Astrocyte of the hippocampus (primary cell): Measurements from ENCODE around the gene SATB1.
A peak's percentile ranks its signal among the peaks of the same experiment; 100 is the strongest.

Experiments used
- DNase-seq: peaks from one replicate; pipeline ENCODE4 v3.0.0; 2011; ENCODE audit warnings: low read depth, low spot score

Gene SATB1

GRCh38 chr3:18431266-18431665 is 6.1 kb upstream of the SATB1 start:
- DNase-seq: no peak

GRCh38 chr3:18428991-18429745 is 4.0 kb upstream of the SATB1 start:
- DNase-seq: no peak

GRCh38 chr3:18428036-18428435 is 2.9 kb upstream of the SATB1 start:
- no peak for DNase-seq

DNA sequence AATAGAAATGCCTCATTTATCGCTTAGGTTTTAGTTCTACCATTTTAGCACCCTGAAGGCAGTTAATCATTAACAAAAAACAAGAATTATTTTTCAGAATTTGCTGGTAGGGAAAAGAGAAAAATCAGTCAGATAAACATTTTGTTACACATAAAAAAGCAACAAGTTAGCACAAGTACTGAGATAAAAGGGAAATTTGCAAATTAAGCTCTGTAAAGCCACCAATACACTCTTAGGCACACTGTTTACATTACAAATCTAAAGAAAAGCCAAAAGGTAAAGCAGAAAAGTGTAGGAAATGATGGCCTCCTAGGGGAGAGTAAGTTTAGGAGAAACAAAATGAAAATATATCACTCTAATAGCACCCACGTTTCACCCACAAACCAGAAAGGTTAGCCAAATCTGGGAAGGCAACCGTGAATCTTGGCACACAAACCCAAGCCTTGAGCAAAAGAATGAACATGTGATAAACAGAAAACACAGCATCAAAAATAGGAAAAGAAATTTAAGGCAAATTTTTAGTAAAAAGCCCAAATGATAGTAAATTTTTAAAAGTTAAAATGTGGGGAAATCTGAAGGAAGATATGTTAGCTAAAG is 1.6 kb upstream of the SATB1 start:
- no peak for DNase-seq

GRCh38 chr3:18425641-18426257 is 610 bp upstream of the SATB1 start:
- DNase-seq: peak; percentile 39

DNA sequence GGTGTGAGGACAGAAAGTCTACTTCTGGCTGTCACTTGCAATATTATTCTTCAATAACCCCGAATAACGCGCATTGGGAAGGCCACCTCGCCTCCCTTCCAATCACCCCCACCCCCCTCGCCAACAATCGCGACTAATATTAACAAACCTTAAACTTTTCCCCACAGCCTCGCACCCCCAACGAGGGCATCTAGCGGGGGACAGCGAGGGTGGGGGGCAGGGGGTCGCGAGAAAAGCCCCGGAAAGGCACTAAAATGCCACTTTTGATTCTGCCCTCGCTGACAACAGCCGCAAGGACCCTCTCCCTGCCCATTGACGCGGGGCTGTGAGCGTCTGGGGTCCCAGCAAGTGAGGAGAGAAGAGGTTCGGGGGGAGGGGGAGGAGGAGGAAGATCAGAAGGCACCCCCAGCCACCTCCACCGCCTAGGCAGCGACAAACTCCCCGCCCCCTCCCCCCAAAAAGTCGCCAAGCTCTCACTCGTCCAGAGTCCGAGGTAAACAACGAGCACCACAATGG is 868 bp downstream of the SATB1 start:
- DNase-seq: no peak

GRCh38 chr3:18423401-18424212 is 1.5 kb downstream of the SATB1 start:
- DNase-seq: peak; percentile 71

GRCh38 chr3:18422972-18423371 is 2.2 kb downstream of the SATB1 start:
- DNase-seq: peak; percentile 15

DNA sequence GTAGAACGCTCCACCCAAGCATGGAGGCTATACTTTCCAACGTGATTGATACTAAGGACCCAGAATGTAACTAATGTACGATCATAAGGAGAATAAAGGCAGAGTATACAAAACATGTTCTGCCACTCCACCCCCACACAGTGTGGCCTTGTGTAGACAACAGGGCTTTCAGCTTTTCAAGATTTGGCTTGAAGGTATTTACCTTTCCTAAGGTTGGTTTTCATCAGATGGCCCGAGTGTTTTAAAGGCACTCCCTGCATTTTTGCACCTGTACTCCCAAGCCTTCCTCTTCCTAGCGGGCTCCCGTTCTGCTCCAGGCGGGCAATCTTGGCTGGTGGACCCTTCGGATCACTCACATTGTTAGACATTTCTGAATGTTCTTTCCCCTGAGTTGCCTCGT is 4.6 kb downstream of the SATB1 start:
- no peak for DNase-seq

DNA sequence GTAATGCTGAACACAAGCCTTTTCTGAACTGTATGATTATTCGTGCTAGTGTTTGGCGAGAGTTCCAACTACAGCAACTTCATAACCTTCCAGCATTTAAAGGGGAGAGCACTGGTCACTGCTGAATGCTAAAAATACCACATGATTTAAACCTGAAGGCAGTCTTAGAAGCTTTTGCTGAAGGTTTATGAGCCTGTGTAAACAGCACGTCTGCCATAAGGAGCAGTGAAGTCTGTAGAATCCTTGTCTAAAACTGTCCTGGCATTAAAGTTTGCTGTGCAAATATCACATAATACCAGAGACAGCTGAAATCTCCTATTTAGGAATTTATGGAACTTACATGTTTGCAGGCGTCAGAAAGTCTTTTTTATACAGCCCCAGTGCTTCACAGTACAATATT is 5.9 kb downstream of the SATB1 start:
- DNase-seq: no peak

- DNase-seq: no peak
Measured at GRCh38 chr3:18417904-18418572, 7.1 kb downstream of the SATB1 start.

GRCh38 chr3:18416332-18416731 is 8.8 kb downstream of the SATB1 start:
- no peak for DNase-seq

GRCh38 chr3:18415839-18416238 is 9.3 kb downstream of the SATB1 start:
- DNase-seq: no peak

DNA sequence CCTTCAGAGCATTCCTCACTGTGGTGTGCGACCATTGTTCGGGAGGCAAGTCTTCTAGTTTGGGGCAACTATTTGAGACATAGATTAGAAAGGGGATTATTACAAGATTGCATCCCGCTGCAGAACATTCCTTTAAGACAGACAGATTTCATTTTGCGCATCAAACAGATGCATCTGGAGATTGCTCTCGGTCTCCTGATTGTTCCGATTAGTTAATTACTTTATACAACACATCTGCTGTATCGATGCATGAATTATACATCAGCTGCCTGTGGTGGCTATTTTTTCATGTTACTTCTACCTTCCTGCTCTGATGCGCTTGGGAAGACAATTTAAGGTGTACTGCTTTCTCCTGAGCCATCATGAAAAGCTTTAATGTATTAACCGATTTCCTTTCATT is 10.0 kb downstream of the SATB1 start:
- DNase-seq: no peak

- DNase-seq: no peak
Measured at GRCh38 chr3:18412684-18413083, 12.5 kb downstream of the SATB1 start.

DNA sequence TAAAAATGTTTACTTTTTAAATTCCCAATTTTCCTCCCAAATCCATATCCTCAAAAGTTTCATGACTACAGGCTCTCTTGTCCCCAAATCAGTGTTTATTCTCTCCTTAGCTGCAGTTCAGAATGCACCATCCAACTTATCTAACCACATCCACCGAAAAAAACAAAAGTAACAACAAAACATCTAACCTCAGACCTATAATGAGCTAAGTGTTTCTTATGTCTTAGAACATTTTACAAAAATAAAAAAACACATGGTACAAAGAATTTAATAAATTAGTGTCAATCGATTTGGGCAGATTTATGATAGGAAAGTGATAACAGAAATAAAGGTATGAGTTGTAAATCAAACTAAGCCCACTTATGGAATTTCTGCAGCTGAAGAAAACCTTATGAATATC is 13.6 kb downstream of the SATB1 start:
- no peak for DNase-seq

DNA sequence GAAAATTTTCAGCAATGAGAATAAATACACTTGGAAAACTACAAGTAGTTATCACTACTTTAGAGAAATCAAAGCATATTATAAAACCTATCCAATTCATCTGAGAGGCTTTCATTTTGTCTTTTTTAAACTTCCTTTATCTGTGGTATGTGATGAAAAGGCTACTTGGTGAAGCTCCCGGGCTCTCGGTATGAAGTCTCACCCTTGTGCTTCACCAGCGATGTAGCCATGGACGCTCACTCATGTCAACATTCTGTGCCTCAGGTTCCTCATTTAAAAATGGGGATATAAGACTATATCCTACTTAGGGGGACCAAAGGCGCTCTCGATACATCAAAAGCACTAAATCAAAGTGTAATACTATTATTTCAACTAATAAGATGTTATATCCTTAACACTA is 14.9 kb downstream of the SATB1 start:
- no peak for DNase-seq

DNA sequence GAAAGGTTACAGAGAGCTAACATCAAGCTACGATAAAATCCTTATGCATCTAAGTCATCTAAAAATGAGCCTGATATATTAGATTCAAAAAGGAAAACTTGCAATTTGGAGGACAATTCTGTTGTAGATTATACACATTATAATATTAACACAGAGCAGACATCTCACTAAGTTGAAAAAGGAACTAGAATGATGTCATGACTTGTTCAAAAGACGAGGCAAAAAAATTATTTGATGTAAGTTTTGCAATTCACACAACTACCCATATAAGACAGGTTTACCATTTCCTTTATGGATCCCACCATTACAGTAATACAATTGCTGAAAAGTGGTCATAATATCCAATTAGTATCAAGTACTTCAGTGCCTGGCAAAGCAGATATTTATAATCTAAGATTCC is 15.9 kb downstream of the SATB1 start:
- DNase-seq: no peak

- no peak for DNase-seq
Measured at GRCh38 chr3:18405141-18405540, 20.0 kb downstream of the SATB1 start.

DNA sequence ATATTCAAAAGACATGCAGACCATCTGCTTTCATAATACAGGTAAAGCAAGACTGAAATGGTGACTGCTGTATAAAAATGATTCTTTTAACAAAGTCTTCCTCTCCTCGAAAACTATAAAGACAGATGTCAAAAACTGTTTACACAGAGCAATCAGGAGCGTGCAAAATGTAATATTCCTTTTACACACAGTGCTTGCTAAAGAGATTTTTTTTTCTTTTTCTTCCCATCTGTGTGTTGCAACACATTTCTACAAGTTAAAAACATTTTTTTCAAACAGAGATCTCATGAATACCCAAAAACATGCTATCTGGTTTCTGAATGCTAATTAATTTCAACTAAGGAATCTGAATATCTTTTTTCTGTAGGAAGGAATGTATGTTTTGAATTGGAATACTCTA is 22.1 kb downstream of the SATB1 start:
- no peak for DNase-seq

DNA sequence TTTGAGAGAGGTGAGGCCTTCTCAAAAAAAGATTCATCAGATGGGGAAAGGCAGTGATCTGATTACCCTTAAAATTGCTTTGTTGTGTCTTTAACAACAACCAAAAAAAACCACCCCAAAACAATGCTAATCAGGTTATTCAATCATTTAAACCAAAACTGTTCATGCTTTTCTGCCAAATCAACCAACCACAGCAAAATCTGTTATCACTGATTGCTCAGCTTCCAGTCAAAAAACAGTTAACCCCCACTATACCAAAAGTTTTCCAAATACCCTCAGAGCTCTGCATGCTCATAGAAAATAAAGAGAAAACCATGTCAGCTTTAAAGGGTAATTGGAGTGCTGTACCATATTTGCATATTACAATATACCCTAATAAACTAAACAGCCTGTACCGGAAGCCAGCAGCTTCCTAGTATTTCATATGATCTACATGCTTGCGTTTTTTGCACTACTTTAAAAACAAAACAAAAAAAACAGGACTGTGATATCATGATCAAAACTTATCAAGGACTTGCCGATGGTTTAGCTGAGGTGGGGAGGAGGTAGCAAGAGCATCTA is 22.8 kb downstream of the SATB1 start:
- DNase-seq: no peak
